Rectal smooth muscle tissue (tissue), 1 donor: ENCODE results near the gene PRDM15.

ENCODE experiments used
- H3K27ac ChIP-seq: one replicate; pipeline ENCODE4 v1.7.0; 2013; ENCODE audit warnings: low read depth, low read length, inconsistent platforms
- H3K27me3 ChIP-seq: one replicate; pipeline ENCODE4 v1.7.0; 2013; ENCODE audit warnings: low read length; ENCODE audit not compliant: control insufficient read depth, insufficient read depth
- H3K36me3 ChIP-seq: one replicate; pipeline ENCODE4 v1.7.0; 2013; ENCODE audit warnings: low read length; ENCODE audit not compliant: control insufficient read depth, insufficient read depth
- H3K4me1 ChIP-seq: one replicate; pipeline ENCODE4 v1.7.0; 2013; ENCODE audit warnings: low read length; ENCODE audit not compliant: control insufficient read depth, insufficient read depth
- H3K4me3 ChIP-seq: one replicate; pipeline ENCODE4 v1.7.0; 2013; ENCODE audit warnings: low read length
- H3K9ac ChIP-seq: one replicate; pipeline ENCODE4 v1.7.0; 2013; ENCODE audit warnings: low read length

PRDM15 gene, protein sequence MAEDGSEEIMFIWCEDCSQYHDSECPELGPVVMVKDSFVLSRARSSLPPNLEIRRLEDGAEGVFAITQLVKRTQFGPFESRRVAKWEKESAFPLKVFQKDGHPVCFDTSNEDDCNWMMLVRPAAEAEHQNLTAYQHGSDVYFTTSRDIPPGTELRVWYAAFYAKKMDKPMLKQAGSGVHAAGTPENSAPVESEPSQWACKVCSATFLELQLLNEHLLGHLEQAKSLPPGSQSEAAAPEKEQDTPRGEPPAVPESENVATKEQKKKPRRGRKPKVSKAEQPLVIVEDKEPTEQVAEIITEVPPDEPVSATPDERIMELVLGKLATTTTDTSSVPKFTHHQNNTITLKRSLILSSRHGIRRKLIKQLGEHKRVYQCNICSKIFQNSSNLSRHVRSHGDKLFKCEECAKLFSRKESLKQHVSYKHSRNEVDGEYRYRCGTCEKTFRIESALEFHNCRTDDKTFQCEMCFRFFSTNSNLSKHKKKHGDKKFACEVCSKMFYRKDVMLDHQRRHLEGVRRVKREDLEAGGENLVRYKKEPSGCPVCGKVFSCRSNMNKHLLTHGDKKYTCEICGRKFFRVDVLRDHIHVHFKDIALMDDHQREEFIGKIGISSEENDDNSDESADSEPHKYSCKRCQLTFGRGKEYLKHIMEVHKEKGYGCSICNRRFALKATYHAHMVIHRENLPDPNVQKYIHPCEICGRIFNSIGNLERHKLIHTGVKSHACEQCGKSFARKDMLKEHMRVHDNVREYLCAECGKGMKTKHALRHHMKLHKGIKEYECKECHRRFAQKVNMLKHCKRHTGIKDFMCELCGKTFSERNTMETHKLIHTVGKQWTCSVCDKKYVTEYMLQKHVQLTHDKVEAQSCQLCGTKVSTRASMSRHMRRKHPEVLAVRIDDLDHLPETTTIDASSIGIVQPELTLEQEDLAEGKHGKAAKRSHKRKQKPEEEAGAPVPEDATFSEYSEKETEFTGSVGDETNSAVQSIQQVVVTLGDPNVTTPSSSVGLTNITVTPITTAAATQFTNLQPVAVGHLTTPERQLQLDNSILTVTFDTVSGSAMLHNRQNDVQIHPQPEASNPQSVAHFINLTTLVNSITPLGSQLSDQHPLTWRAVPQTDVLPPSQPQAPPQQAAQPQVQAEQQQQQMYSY

DNA sequence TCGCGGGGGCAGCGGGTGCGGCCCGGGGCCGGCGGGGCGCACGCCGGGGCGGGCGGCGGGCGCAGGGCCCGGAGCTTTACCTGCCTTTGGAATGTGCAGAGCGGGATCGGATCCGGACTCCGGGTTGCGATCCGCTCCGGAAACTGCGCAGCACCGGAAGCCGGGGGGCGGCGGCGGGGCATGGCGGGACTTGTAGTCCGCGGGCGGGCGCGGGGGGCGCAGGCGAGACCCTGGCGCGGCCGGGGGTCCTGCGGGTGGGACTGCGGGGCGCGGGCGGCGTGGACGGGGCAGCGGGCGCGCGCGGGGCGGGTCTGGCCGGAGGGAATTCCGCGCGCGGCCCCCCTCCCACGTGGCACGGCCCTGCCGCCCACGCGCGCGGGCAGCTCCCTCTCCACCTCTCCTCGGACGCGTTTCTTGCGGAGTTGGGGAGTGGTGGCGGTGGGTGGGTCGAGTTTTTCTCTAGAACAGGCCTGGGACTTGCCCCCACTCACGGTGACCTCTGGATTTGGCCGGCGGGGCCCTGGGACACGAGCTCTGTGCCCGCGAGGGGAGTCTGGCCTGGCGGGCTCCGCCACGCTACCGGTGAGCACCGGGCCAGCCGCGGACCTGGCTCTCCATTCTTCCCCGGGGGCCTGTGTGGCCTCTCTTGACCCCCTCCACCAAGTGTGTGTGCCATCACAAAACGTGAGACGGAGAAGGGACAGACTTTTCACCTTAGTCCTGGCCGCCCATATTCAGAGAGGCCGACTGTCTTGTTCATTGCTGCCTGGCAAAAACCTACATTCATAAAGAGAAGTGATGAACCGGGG, at the start of gene PRDM15:
TSS of gene PRDM15 (minus strand) at position 155 of the 809 bp plus-strand sequence. CDS start 18,981 bp downstream, outside the sequence.
- H3K27me3 ChIP-seq: no peaks in the 10 kb centered on the region
- H3K4me1 ChIP-seq: no peaks in the 10 kb centered on the region
- peak within 1 kb of the TSS; percentile 91 for H3K4me3 ChIP-seq
- peak within 1 kb of the TSS; percentile 81 for H3K9ac ChIP-seq
- no peaks in the 10 kb centered on the region for H3K36me3 ChIP-seq
- H3K27ac ChIP-seq: peak within 1 kb of the TSS; percentile 64

- H3K4me1 ChIP-seq: peaks cover 18% of the 10 kb centered on the region
Observed at GRCh38 chr21:41928621-41929220, 49.6 kb upstream of the PRDM15 start.

GRCh38 chr21:41927727-41928409, 48.7 kb upstream of the PRDM15 start:
- H3K27ac ChIP-seq: no peak overlapping the region
- no peaks in the 10 kb centered on the region for H3K27me3 ChIP-seq
- no peak overlapping the region for H3K4me3 ChIP-seq
- no peaks in the 10 kb centered on the region for H3K36me3 ChIP-seq
- H3K9ac ChIP-seq: no peak overlapping the region
- peaks cover 15% of the 10 kb centered on the region for H3K4me1 ChIP-seq

More at GRCh38 chr21:41928621-41929220, 49.6 kb upstream of the PRDM15 start:
- no peak overlapping the region for H3K9ac ChIP-seq
- no peaks in the 10 kb centered on the region for H3K27me3 ChIP-seq
- no peaks in the 10 kb centered on the region for H3K36me3 ChIP-seq
- no peak overlapping the region for H3K27ac ChIP-seq
- no peak overlapping the region for H3K4me3 ChIP-seq

GRCh38 chr21:41926807-41927171, 47.6 kb upstream of the PRDM15 start:
- H3K36me3 ChIP-seq: no peaks in the 10 kb centered on the region
- peak overlapping the region; percentile 26 for H3K9ac ChIP-seq
- peak overlapping the region; percentile 88 for H3K4me3 ChIP-seq
- H3K27ac ChIP-seq: peak overlapping the region; percentile 89
- no peaks in the 10 kb centered on the region for H3K27me3 ChIP-seq
- H3K4me1 ChIP-seq: peaks cover 13% of the 10 kb centered on the region

- Histone ChIP-seq H3K4me3 (peak overlapping the region; percentile 88), H3K4me1 (peaks cover 13% of the 10 kb centered on the region), H3K36me3 (no peaks in the 10 kb centered on the region), H3K27me3 (no peaks in the 10 kb centered on the region), H3K27ac (peak overlapping the region; percentile 89), H3K9ac (peak overlapping the region; percentile 63)
Observed at GRCh38 chr21:41926117-41926806, 47.1 kb upstream of the PRDM15 start.

- Histone ChIP-seq H3K36me3 (no peaks in the 10 kb centered on the region), H3K4me1 (peaks cover 13% of the 10 kb centered on the region), H3K27me3 (no peaks in the 10 kb centered on the region), H3K27ac (peak overlapping the region; percentile 89), H3K4me3 (peak overlapping the region; percentile 88), H3K9ac (peak overlapping the region; percentile 25)
Observed at GRCh38 chr21:41925767-41926116, 46.6 kb upstream of the PRDM15 start.

GRCh38 chr21:41924368-41924754, 45.2 kb upstream of the PRDM15 start:
- Histone ChIP-seq H3K4me3 (no peak overlapping the region), H3K36me3 (no peaks in the 10 kb centered on the region), H3K27ac (no peak overlapping the region), H3K4me1 (peaks cover 13% of the 10 kb centered on the region), H3K27me3 (no peaks in the 10 kb centered on the region), H3K9ac (no peak overlapping the region)

DNA sequence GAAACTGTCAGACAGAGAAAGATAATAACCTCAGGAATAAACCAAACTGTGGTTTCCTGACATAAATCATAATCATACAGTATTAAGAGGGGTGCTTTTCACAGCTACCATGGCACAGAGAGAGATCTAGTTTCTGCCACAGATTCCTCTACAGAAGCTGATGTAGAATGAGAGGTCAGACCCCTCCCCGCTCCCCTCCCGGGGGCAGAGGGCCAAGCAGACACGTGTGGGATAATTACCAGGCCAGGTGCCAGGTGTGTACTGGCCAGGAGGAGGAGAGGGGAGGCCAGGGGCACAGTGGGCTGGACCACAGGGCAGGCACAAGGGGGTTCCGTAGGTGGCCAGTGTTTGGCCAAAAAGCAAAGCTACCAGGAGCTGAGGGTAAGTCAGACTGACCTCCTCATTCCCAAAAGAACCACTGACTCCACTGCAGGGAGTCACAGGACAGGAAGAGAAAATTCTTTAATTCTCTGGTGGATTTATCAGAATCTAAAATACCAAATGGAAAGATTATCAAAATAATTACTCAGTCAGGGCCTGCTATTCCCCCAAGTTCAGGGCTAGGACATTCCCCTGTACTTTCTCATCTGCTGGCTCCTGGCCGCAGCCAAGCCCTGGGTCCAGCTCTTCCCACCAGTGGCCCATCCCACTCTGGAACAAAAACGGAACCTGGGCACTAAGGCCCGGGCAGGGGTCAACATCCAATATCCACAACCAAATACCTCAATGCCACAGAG, 44.7 kb upstream of the PRDM15 start:
- Histone ChIP-seq H3K27ac (peak overlapping the region; percentile 25), H3K27me3 (no peaks in the 10 kb centered on the region), H3K36me3 (peaks cover 4% of the 10 kb centered on the region), H3K4me1 (peaks cover 13% of the 10 kb centered on the region), H3K9ac (no peak overlapping the region), H3K4me3 (no peak overlapping the region)

GRCh38 chr21:41923186-41923585, 44.0 kb upstream of the PRDM15 start:
- H3K36me3 ChIP-seq: peaks cover 6% of the 10 kb centered on the region
- H3K4me3 ChIP-seq: no peak overlapping the region
- peaks cover 13% of the 10 kb centered on the region for H3K4me1 ChIP-seq
- no peak overlapping the region for H3K27ac ChIP-seq
- no peak overlapping the region for H3K9ac ChIP-seq
- H3K27me3 ChIP-seq: no peaks in the 10 kb centered on the region

GRCh38 chr21:41921021-41921420, 41.9 kb upstream of the PRDM15 start:
- peaks cover 6% of the 10 kb centered on the region for H3K36me3 ChIP-seq
- no peak overlapping the region for H3K4me3 ChIP-seq
- no peaks in the 10 kb centered on the region for H3K27me3 ChIP-seq
- H3K4me1 ChIP-seq: peaks cover 5% of the 10 kb centered on the region
- no peak overlapping the region for H3K9ac ChIP-seq
- H3K27ac ChIP-seq: no peak overlapping the region
